DMS79 (cell line): ENCODE data around the gene NSD2.

Source experiments
- DNase-seq: peaks from one replicate; lab custom pipeline; 2025; lab: John Stamatoyannopoulos, UW

Gene NSD2

GRCh38 chr4:1864076-1865008 is 6.9 kb upstream of the NSD2 start:
- no peak for DNase-seq

GRCh38 chr4:1866189-1866661 is 5.0 kb upstream of the NSD2 start:
- no peak for DNase-seq

- DNase-seq = no peak
Measured at GRCh38 chr4:1868293-1868692, 2.9 kb upstream of the NSD2 start.

- no peak for DNase-seq
Measured at GRCh38 chr4:1868912-1869311, 2.3 kb upstream of the NSD2 start.

DNA sequence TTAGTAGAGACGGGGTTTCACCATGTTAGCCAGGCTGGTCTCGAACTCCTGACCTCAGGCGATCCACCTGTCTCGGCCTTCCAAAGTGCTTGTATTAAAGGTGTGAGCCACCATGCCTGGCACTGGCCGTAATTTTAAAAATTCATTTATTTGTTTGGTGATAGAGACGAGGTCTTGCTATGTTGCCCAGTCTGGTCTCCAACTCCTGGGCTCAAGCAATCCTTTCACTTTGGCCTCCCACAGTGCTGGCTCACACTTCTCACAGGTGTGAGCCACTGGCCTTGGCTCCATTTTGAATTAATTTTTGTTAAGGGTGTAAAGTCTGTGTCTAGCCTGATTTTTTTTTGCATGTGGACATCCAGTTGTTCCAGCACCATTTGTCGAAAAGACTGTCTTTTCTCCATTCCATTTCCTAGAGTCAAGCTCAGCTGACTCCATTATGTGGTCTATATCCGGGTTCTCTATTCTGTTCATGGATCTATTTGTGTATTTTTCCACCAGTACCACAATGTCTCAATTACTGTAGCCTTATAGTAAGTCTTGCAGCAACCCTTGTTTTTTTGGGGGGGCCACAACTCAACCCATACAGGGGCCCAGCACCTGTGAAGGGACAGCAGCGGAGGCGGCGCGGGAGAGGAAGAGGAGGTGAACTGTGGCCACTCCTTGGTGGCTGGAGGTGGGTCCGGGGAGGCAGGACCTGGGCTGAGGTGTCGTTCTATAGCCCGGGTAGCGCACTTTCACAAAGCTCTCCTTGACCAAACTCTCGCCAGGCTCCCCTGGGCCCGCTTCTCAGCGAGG is 1.5 kb upstream of the NSD2 start:
- no peak for DNase-seq

- peak; percentile 17 for DNase-seq
Measured at GRCh38 chr4:1870328-1870577, 940 bp upstream of the NSD2 start.

DNA sequence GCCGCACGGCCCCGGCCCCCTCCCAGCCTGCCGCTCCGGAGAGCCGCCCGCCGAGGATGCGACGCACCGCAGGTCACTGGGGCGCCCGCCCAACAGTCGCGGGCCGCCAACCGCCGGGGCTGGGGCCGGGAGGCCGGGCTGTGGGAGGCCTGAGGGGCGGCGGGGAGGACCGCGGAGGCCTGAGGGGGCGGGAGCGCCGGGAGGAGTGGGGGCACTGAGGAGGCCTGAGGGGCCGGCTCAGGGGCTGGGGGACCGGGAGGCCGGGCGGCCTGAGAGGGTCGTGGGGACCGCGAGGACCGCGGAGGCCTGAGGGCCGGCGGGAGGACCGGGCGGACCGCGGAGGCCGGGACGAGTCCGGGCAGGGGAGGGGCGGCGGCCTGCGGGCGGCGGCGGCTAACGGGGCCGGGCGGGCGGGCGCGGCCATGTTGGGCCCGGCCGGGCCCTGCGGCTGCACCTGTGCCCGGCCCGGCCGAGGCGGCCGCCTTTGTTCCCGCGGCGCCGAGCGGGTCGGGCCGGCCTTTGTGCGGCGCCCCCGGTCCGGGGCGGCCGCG is 353 bp downstream of the NSD2 start:
- no peak for DNase-seq

- DNase-seq = no peak
Measured at GRCh38 chr4:1872870-1873269, 1.7 kb downstream of the NSD2 start.

- DNase-seq = no peak
Measured at GRCh38 chr4:1873291-1873690, 2.1 kb downstream of the NSD2 start.

DNA sequence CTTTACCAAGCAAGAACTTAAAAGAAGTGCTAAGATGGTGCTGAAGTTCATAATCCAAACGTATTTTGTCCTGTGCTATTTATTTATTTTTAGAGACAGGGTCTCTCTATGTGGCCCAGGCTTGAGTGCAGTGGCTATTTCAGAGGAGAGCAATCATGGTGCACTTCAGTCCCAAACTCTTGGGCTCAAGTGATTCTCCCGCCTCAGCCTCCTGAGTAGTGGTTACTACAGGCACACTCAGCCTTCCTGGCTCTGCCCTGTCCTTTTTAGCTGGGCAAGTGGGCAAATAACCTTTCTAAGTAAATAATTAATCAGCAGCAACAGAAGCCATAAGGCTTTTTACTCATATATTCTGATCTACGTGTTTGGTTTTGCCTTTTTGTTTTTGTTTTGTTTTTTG is 2.6 kb downstream of the NSD2 start:
- peak; percentile 16 for DNase-seq

- no peak for DNase-seq
Measured at GRCh38 chr4:1874201-1874600, 3.0 kb downstream of the NSD2 start.

DNA sequence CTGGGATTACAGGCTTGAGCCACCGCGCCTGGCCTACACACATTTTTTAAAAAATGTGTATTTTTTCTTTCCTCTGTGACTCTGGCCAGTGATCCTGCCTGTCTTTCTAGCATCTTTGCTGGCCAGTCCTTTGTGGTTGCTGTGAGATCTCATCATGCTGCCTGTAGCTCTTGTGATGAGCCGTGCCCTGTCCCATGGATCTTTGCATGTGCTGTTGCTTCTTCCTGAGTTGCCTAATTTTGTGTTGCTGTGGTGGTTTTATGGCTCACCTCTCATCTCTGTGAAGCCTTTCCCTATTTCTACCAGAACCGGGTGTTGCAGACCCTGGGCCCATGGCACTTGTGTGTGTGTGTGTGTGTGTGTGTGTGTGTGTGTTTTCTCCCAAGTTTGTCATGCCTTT is 8.3 kb downstream of the NSD2 start:
- DNase-seq = no peak

DNA sequence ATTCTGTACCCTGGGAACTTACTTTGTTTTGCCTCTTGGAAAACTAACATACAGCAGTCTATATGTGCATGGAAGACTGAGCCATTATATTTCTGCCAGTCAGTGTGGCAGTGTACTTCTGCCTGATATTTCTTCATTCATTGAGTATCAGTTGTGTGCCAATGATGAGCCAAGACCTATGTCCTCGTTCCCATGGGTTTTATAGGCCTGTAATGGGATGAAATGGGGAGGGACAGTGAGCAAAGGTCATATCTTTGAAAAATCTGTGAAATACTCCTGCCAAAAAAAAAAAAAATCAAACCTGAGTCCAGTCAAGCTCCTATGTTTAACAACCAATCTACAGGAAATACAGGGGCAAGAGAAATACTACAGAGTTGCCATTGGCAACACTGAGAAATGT is 9.1 kb downstream of the NSD2 start:
- no peak for DNase-seq

DNA sequence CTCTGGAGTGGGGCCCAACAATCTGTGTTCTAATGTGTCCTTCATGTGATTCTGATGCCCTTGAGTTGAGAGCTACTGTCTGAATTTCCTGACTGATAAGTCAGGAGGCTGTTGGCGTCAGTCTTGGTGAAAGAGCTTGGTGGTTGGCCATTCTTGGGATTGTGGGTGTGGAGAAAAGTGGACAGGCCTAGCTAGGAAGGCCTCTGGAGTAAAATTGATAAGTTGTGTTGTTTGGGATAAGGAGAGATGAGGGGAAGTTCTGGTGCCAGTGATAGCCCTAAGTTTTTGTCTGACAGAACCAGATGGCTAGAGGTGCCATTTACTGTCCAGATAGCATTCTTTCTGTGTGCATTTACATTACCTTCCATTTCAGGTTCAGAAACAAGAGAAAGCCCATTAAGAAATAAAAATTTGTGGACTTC is 11.7 kb downstream of the NSD2 start:
- DNase-seq = no peak

DNA sequence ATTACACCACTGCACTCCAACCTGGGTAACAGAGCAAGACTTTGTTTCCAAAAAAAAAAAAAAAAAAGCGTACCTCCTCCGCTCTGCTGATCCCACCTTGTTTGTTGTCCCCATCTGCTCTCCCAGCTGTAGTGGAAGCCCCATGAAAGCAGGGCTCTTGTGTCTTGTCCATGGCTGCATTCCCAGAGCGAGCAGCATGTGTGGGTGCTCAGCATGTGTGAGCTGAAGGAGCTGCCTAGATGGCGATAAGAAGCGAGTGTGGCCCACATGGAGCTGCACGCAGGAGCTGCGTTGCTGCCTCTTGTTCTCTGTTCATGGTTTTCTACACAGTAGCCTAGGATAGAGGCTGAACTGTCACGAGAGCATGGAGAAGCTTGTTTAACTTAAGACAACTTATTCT is 12.4 kb downstream of the NSD2 start:
- no peak for DNase-seq

GRCh38 chr4:1885414-1885813 is 14.2 kb downstream of the NSD2 start:
- DNase-seq = no peak

GRCh38 chr4:1887052-1887451 is 15.9 kb downstream of the NSD2 start:
- DNase-seq = no peak

GRCh38 chr4:1890979-1891570 is 19.9 kb downstream of the NSD2 start:
- no peak for DNase-seq

GRCh38 chr4:1895971-1896657 is 24.9 kb downstream of the NSD2 start:
- DNase-seq = no peak

DNA sequence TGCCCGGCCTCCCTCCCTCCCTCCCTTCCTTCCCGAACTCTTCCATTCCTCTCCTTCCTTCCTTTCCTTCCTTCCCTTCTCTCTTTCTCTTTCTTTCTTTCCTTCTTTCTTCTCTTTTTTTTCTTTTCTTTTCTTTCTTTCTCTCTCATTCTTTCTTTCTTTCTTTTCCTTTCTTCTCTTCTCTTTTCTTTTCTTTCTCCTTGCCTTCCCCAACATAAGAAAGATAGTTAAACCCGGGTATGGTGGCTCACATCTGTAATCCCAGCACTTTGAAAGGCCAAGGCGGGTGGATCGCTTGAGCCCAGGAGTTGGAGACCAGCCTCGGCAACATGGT is 25.4 kb downstream of the NSD2 start:
- no peak for DNase-seq

DNA sequence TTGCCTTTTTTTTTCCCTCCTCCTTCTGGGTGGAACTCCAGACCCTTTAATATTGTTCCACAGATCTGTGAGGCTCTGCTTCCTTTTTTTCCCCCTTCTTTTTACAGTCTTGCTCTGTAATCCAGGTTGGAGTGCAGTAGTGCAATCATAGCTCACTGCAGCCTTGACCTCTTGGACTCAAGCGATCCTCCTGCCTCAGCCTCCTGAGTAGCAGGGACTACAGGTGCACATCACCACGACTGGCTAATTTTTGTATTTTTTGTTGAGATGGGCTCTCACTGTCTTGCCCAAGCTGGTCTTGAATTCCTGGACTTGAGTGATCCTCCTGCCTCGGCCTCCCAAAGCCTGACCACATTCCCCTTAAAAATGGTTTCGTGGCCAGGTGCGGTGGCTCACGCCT is 26.8 kb downstream of the NSD2 start:
- DNase-seq = no peak

DNA sequence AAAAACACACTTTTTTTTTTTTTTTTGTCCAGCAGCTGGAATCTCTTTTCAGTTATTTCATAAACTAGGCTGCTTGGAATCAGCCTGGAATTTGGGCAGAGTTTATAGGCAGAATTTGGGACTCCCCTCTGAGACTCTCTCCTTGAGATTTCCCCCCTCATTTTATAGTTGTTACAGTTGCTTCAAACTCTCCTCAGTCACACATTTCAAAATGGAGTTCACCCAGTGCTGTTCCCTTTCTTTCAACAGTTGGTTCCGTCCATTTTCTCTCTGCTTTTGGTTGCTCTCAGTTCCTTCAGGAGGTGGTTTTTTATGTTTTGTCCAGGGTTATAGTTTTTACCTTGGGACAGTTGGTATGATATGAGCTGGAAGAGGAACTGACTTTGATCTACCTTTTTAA is 27.5 kb downstream of the NSD2 start:
- DNase-seq = no peak
